K562 (cell line): ENCODE measurements around the gene KRR1.

Experiments
- ELF1 ChIP-seq: fragments of 200-800 bp; sonication (Bioruptor generic); IDR thresholded peaks from 2 replicates; pipeline ENCODE4 v1.6.1; 2016; ENCODE audit warnings: missing genetic modification characterization, missing compliant biosample characterization
- EZH2 ChIP-seq: IDR thresholded peaks from 2 replicates; pipeline ENCODE4 v1.6.1; 2012; ENCODE audit warnings: low read depth, mild to moderate bottlenecking, inconsistent platforms, low read length, borderline replicate concordance
- FOS ChIP-seq: IDR thresholded peaks from 3 replicates; pipeline ENCODE4 v1.6.1; 2011; ENCODE audit not compliant: insufficient read length; ENCODE audit errors: extremely low read depth
- MXI1 ChIP-seq: IDR thresholded peaks from 2 replicates; pipeline ENCODE4 v1.6.1; 2011; ENCODE audit warnings: low read depth, mild to moderate bottlenecking, improper control_type of control experiment, low read length
- PHF8 ChIP-seq: fragments of 200-600 bp; sonication (generic); IDR thresholded peaks from 2 replicates; pipeline ENCODE4 v1.6.1; 2012; ENCODE audit warnings: mixed run types, mild to moderate bottlenecking, inconsistent platforms, low read length, moderate library complexity, borderline replicate concordance
- TGIF2 ChIP-seq: sonication (generic); formaldehyde crosslinking; IDR thresholded peaks from 2 replicates; pipeline ENCODE4 v1.8.1; 2022; ENCODE audit warnings: mild to moderate bottlenecking, missing genetic modification reagents, moderate library complexity
- ZNF639 ChIP-seq, 2 experiments: fragments of 200-800 bp in 1 of 2; sonication (Bioruptor generic) in 1 of 2; sonication (generic) in 1 of 2; formaldehyde crosslinking in 1 of 2; IDR thresholded peaks in 1 of 2; conservative IDR thresholded peaks in 1 of 2; 2 replicates each; pipeline versions ENCODE4 v1.5.0 to v1.6.1; 2016 to 2020; ENCODE audit warnings: missing compliant biosample characterization in 1 of 2, missing genetic modification characterization in 1 of 2, missing genetic modification reagents in 1 of 2
- ZNF696 ChIP-seq: fragments of 250-450 bp; sonication (Bioruptor Pico); conservative IDR thresholded peaks from 2 replicates; pipeline ENCODE4 v1.4.0; 2020; ENCODE audit warnings: mild to moderate bottlenecking, moderate library complexity
- ZSCAN29 ChIP-seq: fragments of 450-650 bp; IDR thresholded peaks from 2 replicates; pipeline ENCODE4 v1.6.1; 2017
- ZZZ3 ChIP-seq: fragments of 450-650 bp; IDR thresholded peaks from 2 replicates; pipeline ENCODE4 v1.6.1; 2016; ENCODE audit warnings: antibody characterized with exemption, mild to moderate bottlenecking, moderate library complexity

GRCh38 chr12:75460204-75460603 lies 51.2 kb downstream of the KRR1 start:
- TF ChIP-seq ELF1, result no peak
- no peak for TF ChIP-seq ZZZ3
- TF ChIP-seq TGIF2 (CRISPR knock-in tag), result no peak
- TF ChIP-seq ZNF639 (CRISPR knock-in tag; conservative IDR thresholded peaks at IDR 0.05 in 1 of 2, IDR thresholded peaks at IDR 0.05 in 1 of 2), result no peak
- TF ChIP-seq EZH2, result no peak
- TF ChIP-seq MXI1, result no peak
- TF ChIP-seq PHF8, result no peak
- TF ChIP-seq FOS, result no peak
- no peak for TF ChIP-seq ZSCAN29
- no peak for TF ChIP-seq ZNF696
